Fibroblast of mammary gland (primary cell): ENCODE results near the gene TNFAIP8L1.

Experiments used
- DNase-seq: peaks from one replicate; pipeline ENCODE4 v3.0.0-alpha.2; 2010; ENCODE audit warnings: low read depth
- H3K4me3 ChIP-seq: 2 replicates; pipeline ENCODE4 v1.5.1; 2011; ENCODE audit warnings: low read depth, mild to moderate bottlenecking, low read length, moderate library complexity; ENCODE audit not compliant: control insufficient read depth
- TF ChIP-seq, protein P1 (sequence below): conservative IDR thresholded peaks from 2 replicates; pipeline ENCODE4 v1.5.1; 2011; ENCODE audit warnings: low read depth, low read length, inconsistent platforms; ENCODE audit not compliant: control insufficient read depth, insufficient read depth

TNFAIP8L1 gene

DNA sequence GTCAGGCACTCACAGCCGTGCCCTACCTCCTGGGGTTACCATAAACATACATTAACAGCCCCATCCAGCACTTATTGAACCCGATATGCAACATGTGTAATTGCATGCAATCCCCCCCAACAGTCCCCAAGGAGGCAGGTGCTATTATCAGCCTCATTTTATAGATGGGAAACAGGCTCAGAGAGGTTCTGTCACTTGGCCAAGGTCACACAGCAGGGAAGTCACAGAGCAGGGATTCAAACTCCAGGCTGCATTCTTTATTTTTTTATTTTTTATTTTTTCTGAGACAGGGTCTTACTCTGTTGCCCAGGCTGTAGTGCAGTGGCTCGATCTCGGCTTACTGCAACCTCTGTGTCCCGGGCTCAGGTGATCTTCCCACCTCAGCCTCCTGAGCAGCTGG lies 38.4 kb upstream of the TNFAIP8L1 start:
- DNase-seq = no peak
- no peak overlapping the region for H3K4me3 ChIP-seq
- TF ChIP-seq, protein P1, sequence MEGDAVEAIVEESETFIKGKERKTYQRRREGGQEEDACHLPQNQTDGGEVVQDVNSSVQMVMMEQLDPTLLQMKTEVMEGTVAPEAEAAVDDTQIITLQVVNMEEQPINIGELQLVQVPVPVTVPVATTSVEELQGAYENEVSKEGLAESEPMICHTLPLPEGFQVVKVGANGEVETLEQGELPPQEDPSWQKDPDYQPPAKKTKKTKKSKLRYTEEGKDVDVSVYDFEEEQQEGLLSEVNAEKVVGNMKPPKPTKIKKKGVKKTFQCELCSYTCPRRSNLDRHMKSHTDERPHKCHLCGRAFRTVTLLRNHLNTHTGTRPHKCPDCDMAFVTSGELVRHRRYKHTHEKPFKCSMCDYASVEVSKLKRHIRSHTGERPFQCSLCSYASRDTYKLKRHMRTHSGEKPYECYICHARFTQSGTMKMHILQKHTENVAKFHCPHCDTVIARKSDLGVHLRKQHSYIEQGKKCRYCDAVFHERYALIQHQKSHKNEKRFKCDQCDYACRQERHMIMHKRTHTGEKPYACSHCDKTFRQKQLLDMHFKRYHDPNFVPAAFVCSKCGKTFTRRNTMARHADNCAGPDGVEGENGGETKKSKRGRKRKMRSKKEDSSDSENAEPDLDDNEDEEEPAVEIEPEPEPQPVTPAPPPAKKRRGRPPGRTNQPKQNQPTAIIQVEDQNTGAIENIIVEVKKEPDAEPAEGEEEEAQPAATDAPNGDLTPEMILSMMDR = no peak

DNA sequence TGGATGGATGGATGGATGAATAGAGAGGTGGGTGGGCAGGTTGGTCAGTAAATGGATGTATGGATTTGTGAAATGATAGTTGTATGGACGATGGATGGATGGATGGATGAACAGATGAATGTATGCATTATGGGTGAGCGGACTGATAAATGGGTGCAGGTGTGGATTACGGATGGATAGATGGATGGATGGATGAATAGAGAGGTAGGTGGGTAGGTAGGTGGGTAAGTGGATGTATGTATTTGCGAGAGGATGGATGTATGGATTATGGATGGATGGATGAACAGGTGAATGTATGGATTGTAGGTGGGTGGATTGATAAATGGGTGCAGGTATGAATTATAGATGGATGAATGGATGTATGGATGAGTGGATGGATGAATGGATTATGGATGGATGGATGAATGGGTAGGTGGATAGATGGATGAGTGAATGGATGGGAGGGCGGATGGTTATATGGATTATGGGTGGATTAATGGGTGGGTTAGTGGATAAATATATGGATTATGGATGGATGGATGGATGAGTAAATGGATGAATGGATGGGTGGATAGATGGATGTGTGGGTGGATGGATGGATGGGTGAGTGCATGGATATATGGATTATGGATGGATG lies 37.0 kb upstream of the TNFAIP8L1 start:
- no peak for DNase-seq
- H3K4me3 ChIP-seq = no peak overlapping the region
- TF ChIP-seq, protein P1 = no peak

DNA sequence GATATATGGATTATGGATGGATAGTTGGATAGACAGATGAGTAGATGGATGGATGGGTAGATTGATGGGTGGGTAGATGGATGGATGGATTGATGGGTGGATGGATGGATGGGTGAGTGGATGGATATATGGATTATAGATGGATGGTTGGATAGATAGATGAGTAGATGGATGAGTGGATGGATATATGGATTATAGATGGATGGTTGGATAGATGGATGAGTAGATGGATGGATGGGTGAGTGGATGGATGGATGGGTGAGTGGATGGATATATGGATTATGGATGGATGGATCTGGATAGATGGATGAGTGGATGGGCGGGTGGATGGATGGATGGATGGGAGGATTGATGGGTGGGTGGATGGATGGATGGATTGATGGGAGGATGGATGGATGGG lies 36.4 kb upstream of the TNFAIP8L1 start:
- TF ChIP-seq, protein P1 = no peak
- H3K4me3 ChIP-seq = no peak overlapping the region
- DNase-seq = no peak

DNA sequence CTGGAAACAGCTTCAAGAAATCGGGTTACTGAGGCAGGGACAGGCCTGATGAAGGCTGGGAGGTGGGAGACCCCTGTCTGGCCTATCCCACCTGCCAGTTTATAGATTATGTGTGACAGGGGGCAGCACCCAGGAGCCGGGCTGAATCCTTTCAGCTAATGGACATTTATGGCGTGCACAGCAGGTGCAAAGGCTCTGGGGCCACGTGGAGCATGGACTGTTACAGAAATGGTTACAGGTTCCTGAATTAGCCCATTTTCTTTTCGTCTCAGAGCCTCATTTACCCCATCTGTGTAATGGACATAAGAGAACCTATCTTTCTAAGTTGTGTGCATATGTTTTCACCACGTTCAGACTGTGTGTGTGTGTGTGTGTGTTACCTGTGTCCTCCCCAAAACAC lies 34.4 kb upstream of the TNFAIP8L1 start:
- DNase-seq = no peak
- no peak overlapping the region for H3K4me3 ChIP-seq
- TF ChIP-seq, protein P1 = no peak

DNA sequence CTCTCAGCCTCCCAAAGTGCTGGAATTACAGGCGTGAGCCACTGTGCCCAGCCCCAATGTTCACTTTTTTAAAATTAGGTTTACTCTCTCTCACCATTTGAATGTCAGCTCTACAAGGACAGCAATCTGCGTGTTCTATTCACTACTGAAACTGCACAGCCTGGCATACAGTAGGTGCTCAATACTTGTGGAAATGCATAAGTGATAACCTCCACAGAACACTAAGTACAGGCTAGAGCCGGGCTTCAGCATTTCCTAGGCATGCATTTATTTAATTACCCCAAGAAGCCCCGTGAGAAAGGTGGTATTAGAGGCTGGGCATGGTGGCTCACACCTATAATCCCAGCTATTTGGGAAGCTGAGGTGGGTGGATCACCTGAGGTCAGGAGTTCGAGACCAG lies 33.1 kb upstream of the TNFAIP8L1 start:
- TF ChIP-seq, protein P1 = no peak
- no peak overlapping the region for H3K4me3 ChIP-seq
- no peak for DNase-seq

DNA sequence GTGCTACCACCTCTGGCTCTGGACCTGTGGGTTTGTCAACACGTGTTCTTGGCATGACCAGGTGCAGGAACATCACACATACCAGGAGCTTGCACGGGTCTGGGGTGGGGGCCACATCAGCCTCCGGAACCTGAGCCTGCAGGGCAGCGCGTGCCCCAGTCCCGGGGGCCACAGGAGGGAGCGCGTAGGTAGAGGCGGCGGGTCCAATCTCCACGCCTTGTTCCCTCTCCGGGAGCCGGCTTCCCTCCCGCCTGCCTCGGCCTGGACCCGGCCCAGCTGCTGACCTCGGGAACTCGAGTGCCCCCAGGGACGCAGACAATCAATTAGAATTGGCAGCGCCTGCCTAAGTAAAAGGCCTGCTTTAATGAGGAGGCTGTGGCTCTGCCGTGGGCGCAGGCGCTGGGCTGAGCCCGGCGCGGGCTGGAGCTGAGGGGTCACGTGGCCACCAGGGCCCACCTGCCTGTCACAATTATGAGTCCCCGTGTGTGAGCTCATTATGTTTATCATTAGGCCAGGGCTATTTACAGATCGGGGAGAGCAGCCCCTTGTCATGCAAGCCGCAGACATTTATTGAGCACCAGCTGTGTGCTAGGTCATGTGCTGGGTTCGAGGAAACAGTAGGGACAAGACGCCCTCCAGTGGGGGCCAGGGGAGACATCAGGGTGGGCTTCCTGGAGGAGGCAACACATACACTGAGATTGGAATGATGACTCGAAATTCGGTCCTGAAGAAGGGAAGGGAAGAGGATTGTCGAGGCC lies 32.2 kb upstream of the TNFAIP8L1 start:
- TF ChIP-seq, protein P1 = no peak
- H3K4me3 ChIP-seq = no peak overlapping the region

More for the DNA sequence above, 32.2 kb upstream of the TNFAIP8L1 start:
- peak; percentile 45 for DNase-seq
